Type B pancreatic cell (in vitro differentiated cells): ENCODE data around the gene BOK. TPM values are rescaled to one million over a fixed set of nuclear protein-coding genes. Genes with fewer than 3 reads are reported as not detected.
"Not testable (repeated sequence)": the region's sequence is repeated elsewhere in the genome, so short reads cannot be mapped to it uniquely, and the experiment has no call there.

ENCODE experiments used
- DNase-seq: peaks from one replicate; pipeline ENCODE4 v3.0.0; 2021; ENCODE audit warnings: mixed read lengths; ENCODE audit not compliant: unreplicated experiment; ENCODE audit errors: extremely low spot score
- H3K27ac Mint-ChIP-seq: 2 replicates; pipeline ENCODE4 v1.8.0; 2021; ENCODE audit warnings: mild to moderate bottlenecking, mixed read lengths
- H3K27me3 Mint-ChIP-seq: 2 replicates; pipeline ENCODE4 v1.8.0; 2021; ENCODE audit warnings: mixed read lengths
- H3K36me3 Mint-ChIP-seq: 2 replicates; pipeline ENCODE4 v1.8.0; 2021; ENCODE audit warnings: mixed read lengths
- H3K4me1 Mint-ChIP-seq: one replicate; pipeline ENCODE4 v1.8.0; 2021; ENCODE audit warnings: mixed read lengths; ENCODE audit not compliant: unreplicated experiment
- H3K4me3 Mint-ChIP-seq: 2 replicates; pipeline ENCODE4 v1.8.0; 2021; ENCODE audit warnings: mild to moderate bottlenecking, mixed read lengths
- H3K9me3 Mint-ChIP-seq: 2 replicates; pipeline ENCODE4 v1.8.0; 2021; ENCODE audit warnings: mixed read lengths
- CTCF ChIP-seq: fragments of 200-600 bp; sonication (generic); conservative IDR thresholded peaks from 2 replicates; pipeline ENCODE4 v1.5.0; 2021; ENCODE audit warnings: antibody characterized with exemption, mild to moderate bottlenecking
- total RNA-seq: library from RNA; stranded (reverse); gene quantifications from 2 replicates; pipeline ENCODE4 v1.2.1, GENCODE V29; 2021; ENCODE audit warnings: low replicate concordance

BOK gene
- total RNA-seq, 1 donor from 2014 or later: 41.5 TPM

GRCh38 chr2:241566468-241566867, 7.9 kb downstream of the BOK start:
- H3K27ac Mint-ChIP-seq: no peak overlapping the region
- peaks cover 4% of the 10 kb centered on the region for H3K36me3 Mint-ChIP-seq
- H3K4me3 Mint-ChIP-seq: no peak overlapping the region
- no peak for DNase-seq
- H3K4me1 Mint-ChIP-seq: peaks cover 4% of the 10 kb centered on the region
- no peaks in the 10 kb centered on the region for H3K9me3 Mint-ChIP-seq
- TF ChIP-seq CTCF: no peak
- H3K27me3 Mint-ChIP-seq: peaks cover 6% of the 10 kb centered on the region

- not testable (repeated sequence) for H3K27me3 Mint-ChIP-seq, H3K27ac Mint-ChIP-seq, H3K4me3 Mint-ChIP-seq, H3K36me3 Mint-ChIP-seq, H3K4me1 Mint-ChIP-seq, H3K9me3 Mint-ChIP-seq, DNase-seq
Observed at GRCh38 chr2:241567266-241567665, 8.7 kb downstream of the BOK start.

GRCh38 chr2:241567776-241568175, 9.2 kb downstream of the BOK start:
- Mint-ChIP-seq H3K9me3 (no peaks in the 10 kb centered on the region), H3K36me3 (peaks cover 4% of the 10 kb centered on the region), H3K27me3 (peaks cover 6% of the 10 kb centered on the region), H3K4me1 (peaks cover 4% of the 10 kb centered on the region), H3K4me3 (no peak overlapping the region), H3K27ac (no peak overlapping the region)
- DNase-seq: no peak
- no peak for TF ChIP-seq CTCF

- peaks cover 4% of the 10 kb centered on the region for H3K4me1 Mint-ChIP-seq
- peak overlapping the region; percentile 18 for H3K27ac Mint-ChIP-seq
- peaks cover 4% of the 10 kb centered on the region for H3K36me3 Mint-ChIP-seq
- peak overlapping the region; percentile 36 for H3K4me3 Mint-ChIP-seq
- no peaks in the 10 kb centered on the region for H3K9me3 Mint-ChIP-seq
- DNase-seq: no peak
- peaks cover 6% of the 10 kb centered on the region for H3K27me3 Mint-ChIP-seq
- TF ChIP-seq CTCF: no peak
Observed at GRCh38 chr2:241568726-241569125, 10.2 kb downstream of the BOK start.

GRCh38 chr2:241569831-241570281, 11.3 kb downstream of the BOK start:
- Mint-ChIP-seq H3K27ac (peak overlapping the region; percentile 61), H3K4me3 (no peak overlapping the region), H3K27me3 (peaks cover 6% of the 10 kb centered on the region)

GRCh38 chr2:241570961-241571581, 12.5 kb downstream of the BOK start:
- peaks cover 6% of the 10 kb centered on the region for H3K27me3 Mint-ChIP-seq
- H3K4me1 Mint-ChIP-seq: peaks cover 9% of the 10 kb centered on the region
- H3K36me3 Mint-ChIP-seq: peaks cover 11% of the 10 kb centered on the region
- H3K4me3 Mint-ChIP-seq: no peak overlapping the region
- no peak for DNase-seq
- no peaks in the 10 kb centered on the region for H3K9me3 Mint-ChIP-seq
- no peak overlapping the region for H3K27ac Mint-ChIP-seq
- no peak for TF ChIP-seq CTCF

More at GRCh38 chr2:241569831-241570281, 11.3 kb downstream of the BOK start:
- Mint-ChIP-seq H3K36me3 (peaks cover 4% of the 10 kb centered on the region), H3K9me3 (no peaks in the 10 kb centered on the region), H3K4me1 (peaks cover 4% of the 10 kb centered on the region)
- no peak for TF ChIP-seq CTCF
- no peak for DNase-seq
